Activated CD4-positive, alpha-beta T cell treated with anti-CD3 and anti-CD28 coated beads for 4 hours (primary cell): ENCODE measurements around the gene LUC7L3.
"Not testable (repeated sequence)": the region's sequence is repeated elsewhere in the genome, so short reads cannot be mapped to it uniquely, and the experiment has no call there.

Experiments used
- DNase-seq, 2 donors: peaks; one replicate each; pipeline ENCODE4 v3.0.0-alpha.2; 2020

The LUC7L3 gene, protein sequence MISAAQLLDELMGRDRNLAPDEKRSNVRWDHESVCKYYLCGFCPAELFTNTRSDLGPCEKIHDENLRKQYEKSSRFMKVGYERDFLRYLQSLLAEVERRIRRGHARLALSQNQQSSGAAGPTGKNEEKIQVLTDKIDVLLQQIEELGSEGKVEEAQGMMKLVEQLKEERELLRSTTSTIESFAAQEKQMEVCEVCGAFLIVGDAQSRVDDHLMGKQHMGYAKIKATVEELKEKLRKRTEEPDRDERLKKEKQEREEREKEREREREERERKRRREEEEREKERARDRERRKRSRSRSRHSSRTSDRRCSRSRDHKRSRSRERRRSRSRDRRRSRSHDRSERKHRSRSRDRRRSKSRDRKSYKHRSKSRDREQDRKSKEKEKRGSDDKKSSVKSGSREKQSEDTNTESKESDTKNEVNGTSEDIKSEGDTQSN

DNA sequence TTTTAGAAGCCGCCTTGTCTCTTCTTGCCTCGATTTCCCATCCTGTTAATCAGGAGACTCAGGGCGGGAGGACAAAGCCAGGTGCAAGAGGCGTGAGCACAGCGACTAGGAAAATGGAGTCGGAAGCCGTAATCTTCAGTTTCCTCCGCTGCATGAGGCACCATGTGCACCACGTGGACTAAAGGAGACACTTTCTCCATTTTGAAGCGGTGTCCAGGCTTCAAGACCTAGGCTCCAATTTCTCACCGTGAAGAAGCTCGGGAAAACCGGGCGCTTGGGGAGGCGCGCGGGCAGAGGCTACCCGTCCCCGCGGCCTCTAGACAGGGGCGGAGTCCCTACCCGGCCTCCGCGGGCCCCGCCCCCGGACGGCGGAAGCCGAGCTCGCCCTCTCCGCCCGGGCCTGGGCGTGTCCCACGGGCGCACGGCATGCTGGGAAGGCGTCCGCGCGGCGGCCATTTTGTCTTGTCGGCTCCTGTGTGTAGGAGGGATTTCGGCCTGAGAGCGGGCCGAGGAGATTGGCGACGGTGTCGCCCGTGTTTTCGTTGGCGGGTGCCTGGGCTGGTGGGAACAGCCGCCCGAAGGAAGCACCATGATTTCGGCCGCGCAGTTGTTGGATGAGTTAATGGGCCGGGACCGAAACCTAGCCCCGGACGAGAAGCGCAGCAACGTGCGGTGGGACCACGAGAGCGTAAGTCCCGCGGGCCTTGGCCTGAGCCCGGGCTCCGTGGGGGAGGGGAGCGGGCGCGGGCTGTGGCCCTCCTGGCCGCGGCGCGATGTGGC, at the start of gene LUC7L3:
Gene LUC7L3, plus strand, starts transcription at position 460 of the 780 bp plus-strand sequence. Its CDS starts 130 bp downstream, at position 590.
- peak; percentile 89 to 90 for DNase-seq

DNA sequence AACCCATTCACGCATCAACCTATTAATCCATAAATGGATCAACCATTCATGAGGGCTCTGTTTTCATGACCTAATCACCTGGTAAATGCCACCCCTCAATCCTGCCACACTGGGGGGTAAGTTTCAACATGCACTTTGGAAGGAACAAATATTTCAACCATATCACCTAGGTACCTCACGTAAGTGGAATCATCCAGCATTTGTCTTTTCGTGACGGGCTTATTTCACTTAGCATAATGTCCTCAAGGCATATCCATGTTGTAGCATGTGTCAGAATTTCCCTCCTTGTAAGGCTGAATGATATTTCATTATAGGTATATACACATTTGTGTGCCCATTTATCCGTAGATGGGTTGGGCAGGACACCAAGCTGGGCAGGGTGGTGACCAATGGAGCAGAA, 47.3 kb upstream of the LUC7L3 start:
- DNase-seq: no peak

DNA sequence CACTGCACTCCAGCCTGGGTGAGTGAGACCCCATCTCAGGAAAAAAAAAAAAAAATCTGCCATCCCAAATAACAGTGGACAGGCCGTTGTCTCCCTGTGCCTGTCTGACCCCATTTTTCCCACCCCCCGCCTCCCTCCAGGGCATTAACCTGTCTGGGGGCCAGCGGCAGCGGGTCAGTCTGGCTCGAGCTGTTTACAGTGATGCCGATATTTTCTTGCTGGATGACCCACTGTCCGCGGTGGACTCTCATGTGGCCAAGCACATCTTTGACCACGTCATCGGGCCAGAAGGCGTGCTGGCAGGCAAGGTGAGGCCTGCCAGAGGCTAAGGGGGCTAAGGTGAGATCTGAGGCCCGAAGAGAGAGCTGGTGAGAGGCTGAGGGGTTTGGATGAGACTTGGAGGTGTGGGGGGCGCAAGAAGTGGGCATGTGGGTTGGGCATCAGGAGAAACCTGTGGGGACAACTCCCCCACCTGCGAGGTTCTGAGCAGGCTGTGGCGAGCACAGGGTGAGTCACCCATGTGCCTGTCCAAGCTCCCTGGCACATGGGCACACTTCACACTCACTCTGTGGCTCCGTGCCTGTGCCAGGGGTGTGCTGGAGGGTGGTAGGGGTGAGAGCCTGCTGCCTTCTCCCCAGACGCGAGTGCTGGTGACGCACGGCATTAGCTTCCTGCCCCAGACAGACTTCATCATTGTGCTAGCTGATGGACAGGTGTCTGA, 46.4 kb upstream of the LUC7L3 start:
- DNase-seq: no peak

DNA sequence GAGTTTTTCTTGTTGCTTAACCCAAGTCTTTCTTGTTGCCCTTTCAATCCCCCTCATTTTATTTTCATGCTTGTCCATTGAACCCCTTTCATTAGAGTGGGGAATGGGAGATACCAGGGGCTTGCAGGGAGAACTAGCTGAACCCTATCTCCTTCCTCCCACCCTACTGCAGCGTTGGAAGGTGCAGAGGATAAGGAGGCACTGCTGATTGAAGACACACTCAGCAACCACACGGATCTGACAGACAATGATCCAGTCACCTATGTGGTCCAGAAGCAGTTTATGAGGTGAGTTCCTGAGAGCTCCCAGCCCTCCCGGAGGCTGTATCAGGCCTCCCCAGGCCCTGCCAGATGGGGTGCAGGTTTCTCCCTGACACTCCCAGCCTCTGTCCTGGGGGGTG, 44.2 kb upstream of the LUC7L3 start:
- no peak for DNase-seq

DNA sequence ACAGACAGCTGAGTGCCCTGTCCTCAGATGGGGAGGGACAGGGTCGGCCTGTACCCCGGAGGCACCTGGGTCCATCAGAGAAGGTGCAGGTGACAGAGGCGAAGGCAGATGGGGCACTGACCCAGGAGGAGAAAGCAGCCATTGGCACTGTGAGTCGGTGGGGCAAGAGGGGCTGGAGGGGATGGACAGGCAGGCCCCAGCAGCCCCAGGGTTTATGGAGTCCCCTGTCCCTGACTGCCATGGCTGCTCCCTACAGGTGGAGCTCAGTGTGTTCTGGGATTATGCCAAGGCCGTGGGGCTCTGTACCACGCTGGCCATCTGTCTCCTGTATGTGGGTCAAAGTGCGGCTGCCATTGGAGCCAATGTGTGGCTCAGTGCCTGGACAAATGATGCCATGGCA, 43.8 kb upstream of the LUC7L3 start:
- DNase-seq: no peak

DNA sequence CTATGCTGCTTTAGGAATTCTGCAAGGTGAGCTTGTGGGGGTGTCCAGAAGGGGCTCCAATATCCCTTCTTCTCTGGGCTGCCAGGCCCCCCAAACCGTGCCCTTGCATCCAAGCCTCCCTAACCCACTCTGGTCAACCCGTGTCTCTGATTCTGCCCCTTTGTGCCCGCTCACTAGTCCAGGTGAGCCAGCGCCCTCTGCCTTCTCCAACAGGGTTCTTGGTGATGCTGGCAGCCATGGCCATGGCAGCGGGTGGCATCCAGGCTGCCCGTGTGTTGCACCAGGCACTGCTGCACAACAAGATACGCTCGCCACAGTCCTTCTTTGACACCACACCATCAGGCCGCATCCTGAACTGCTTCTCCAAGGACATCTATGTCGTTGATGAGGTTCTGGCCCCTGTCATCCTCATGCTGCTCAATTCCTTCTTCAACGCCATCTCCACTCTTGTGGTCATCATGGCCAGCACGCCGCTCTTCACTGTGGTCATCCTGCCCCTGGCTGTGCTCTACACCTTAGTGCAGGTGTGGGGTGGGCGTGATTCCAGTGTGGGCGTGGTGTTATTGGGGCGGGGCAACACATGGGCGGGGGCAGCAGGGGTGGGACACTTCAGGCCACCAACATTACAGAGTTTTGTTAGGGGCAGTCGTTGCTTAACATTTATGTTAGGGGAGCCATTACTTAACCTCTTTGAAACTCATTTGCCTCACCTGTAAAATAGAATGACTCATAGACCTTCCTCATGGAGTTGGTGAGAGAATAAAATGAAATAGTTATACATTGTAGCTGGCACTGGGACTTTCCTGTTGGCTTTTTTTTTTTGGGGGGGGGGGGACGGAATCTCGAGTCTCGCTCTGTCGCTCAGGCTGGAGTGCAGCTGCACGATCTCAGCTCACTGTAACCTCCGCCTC, 43.1 kb upstream of the LUC7L3 start:
- DNase-seq: no peak

DNA sequence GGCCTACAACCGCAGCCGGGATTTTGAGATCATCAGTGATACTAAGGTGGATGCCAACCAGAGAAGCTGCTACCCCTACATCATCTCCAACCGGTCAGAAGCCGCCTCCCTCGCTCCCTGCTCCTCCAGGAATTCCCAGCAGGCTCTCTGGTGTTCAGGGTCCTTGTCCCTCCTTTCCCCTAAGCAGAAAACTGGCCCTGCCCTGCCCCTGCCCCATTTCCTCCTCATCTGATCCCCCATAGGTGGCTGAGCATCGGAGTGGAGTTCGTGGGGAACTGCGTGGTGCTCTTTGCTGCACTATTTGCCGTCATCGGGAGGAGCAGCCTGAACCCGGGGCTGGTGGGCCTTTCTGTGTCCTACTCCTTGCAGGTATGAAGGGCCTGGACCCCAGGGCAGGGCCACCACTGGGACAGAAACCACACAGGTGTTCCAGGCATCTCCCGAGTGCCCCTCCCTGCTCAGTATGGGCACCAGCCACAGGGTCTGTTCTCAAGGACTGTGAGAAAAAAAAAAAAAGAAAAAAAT, 41.5 kb upstream of the LUC7L3 start:
- DNase-seq: no peak

DNA sequence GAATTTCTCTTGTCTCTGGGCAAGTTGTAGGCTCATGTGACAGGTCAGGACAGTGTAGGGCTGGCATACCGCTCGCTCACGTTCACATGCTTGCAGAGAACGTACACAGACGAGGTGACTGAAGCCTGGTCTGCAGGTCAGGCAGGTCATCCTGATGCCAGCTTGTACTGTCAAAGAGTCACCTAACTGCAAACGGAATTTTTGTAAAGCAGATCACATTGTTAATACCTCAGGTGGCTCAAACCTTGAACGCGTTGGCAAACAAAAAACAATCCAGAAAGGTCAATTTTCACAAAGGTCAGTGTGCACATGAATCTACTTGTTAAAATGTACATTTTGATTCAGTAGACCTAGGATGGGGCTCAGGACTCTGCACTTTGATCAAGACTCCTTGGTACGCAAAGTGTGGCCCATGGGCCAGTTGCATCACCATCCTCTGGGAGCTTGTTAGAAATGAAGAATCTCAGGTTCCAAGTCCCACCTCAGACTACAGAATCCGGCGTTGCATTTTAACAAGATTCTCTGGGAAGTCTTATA, 40.3 kb upstream of the LUC7L3 start:
- DNase-seq: no peak

DNA sequence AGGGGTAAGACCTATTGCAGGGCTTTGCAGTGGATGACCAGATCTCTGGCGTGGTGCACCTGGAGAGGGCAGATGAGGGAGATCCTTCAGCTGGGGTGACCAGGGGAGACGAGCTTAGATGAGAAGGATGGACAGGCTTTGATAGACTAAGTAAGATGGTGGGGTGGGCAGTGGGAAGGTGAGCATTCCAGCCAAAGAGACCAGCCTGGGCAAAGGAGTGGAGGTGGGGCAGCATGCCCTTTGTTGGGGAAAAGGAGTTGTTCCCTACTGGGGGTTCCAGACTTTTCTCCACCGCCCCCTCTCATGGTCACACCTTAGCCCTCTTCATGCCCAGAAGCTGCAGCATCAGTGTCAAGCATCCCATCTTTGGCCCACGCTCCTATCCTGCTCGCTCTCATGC, 39.3 kb upstream of the LUC7L3 start:
- DNase-seq: no peak

DNA sequence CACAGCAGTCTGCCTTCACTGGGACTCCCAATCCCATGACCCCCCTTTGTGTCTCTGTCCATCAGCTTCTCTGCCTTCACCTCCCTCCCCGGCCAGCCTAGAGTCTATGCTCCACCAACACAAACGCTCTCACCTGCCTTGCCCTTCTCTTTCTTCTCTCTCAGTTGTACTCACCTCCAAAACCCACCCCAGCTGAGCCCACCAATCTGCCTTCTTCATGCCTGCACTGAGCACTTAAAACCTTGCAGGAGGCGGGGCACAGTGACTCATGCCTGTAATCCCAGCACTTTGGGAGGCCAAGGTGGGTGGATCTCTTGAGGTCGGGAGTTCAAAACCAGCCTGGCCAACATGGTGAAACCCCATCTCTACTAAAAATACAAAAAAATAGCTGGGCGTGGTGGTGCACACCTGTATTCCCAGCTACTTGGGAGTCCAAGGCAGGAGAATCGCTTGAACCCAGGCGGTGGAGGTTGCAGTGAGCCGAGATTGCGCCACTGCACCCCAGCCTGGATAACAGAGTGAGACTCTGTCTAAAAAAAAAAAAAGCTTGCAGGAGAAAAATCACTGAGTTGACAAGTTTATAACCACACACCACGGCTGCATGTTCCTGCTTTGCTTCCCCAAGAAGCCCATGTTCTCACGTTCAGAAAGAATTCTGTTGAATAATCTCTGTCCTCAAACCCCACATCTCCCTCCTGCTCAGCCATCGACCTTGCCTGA, 38.7 kb upstream of the LUC7L3 start:
- not testable (repeated sequence) for DNase-seq

DNA sequence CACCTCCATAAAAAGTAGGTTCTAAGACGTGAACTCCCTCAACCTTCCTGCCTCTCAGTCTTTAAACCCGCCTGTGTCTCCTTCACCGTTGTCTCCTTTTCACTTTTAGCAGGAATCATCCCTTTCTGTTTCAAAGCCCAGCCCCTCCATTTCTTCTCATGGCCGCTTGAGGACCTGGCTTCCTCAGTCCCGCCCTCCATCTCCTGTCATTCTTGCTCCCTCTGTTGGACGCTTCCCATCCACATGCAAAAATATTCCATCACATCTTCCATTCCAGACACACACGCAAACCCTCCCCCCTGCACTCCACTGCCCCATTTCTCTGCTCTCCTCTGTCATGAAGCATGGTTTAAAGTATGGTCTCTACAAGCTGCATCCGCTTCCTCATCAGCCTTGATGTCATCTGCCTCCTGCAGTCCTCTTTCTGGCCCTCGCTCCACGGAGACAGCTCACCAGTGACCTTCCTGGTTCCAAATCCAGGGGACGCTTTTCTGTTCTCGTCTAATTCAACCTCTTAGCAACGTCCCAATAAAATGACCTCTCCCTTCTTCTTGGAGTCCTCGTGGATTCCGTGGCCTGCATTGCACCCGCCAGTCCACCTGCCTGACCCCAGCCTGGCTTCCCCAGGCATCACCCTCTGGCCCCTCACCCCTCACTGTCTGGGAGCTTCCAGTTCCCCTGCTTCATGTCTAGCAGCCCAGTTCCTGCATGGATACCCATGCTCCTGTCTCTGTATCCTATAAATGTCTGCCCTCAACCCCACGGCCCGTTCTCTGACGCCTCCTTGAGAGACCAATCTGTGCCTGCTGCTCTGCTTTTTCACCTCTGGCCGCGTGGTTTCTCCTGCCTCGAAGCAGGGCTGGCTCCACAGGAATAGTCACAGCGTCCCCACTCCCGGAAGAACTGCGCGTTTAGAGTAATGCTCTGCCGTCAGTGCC, 37.9 kb upstream of the LUC7L3 start:
- DNase-seq: no peak

DNA sequence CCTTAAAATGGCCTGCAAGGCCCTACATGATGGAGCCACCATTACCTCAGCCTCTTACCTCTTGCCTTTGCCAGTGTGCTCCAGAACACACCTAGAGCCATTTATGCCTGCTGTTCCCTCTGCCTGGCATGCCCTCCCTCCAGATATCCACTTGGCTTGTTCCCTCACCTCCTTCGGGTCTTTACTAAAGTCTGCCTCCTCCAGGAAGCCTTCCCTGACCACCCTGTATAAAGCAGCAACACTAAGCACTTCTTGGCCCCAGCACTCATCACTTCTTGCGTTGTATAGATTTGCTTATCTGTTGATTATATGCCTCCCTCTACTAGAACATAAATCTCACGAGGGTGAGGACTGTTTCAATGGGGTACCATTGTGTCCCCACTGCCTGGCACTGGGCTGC, 37.0 kb upstream of the LUC7L3 start:
- no peak for DNase-seq

DNA sequence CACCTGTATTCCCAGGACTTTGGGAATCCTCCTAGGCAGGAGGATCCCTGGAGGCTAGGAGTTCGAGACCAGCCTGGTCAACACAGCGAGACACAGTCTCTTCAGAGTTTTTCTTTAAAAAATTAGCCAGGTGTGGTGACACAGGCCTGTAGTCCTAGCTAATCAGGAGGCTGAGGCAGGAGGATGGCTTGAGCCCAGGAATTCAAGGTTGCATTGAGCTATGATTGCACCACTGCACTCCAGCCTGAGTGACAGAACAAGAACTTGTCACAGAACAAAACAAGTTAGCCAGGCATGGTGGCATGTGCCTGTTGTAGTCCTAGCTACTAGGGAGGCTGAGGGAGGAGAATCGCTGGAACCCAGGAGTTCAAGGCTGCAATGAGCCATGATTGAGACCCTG, 36.5 kb upstream of the LUC7L3 start:
- DNase-seq: no peak

DNA sequence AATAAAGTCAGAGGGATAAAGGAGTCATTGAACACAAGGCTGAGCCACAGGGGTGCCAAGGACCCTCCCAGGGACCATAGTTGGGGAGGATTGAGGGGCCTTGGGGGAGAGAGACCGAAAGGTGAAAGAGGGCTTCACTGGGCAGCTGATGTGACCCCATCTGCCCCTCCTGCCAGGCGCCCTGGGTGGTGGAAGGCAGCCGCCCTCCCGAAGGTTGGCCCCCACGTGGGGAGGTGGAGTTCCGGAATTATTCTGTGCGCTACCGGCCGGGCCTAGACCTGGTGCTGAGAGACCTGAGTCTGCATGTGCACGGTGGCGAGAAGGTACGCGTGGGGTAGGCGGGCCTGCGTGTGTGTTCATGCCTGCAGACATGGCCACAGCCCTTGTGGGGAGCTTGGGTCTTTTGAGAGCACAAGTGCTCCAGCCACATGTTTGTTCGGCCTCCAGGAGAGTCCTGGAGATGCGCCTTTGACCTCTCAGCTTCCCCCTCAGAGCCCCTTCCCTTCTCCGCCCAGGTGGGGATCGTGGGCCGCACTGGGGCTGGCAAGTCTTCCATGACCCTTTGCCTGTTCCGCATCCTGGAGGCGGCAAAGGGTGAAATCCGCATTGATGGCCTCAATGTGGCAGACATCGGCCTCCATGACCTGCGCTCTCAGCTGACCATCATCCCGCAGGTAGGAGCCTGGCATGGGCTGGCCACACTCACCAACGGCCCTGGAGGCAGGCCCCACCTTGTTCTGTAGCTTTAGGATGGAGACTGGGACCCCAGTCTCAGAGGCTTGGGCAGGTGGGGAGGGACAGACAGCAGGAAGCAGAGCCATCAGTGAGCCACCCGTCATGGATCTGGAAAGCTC, 35.7 kb upstream of the LUC7L3 start:
- no peak for DNase-seq

DNA sequence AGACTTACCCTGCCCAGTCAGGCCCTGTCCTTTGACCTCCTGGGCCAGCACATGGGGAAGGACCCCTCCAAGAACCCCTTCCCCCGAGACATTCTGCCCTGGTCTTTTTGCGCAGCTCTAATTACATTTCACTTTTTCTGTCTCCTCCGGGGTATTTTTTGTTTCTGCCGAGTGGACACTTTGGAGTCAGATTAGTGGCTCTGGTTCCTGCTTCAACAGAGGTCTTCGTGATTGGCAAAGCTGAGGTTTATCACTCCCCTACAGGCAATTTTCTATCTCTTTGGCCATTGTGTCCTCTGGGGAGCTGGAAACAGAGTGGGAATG, 35.2 kb upstream of the LUC7L3 start:
- no peak for DNase-seq

DNA sequence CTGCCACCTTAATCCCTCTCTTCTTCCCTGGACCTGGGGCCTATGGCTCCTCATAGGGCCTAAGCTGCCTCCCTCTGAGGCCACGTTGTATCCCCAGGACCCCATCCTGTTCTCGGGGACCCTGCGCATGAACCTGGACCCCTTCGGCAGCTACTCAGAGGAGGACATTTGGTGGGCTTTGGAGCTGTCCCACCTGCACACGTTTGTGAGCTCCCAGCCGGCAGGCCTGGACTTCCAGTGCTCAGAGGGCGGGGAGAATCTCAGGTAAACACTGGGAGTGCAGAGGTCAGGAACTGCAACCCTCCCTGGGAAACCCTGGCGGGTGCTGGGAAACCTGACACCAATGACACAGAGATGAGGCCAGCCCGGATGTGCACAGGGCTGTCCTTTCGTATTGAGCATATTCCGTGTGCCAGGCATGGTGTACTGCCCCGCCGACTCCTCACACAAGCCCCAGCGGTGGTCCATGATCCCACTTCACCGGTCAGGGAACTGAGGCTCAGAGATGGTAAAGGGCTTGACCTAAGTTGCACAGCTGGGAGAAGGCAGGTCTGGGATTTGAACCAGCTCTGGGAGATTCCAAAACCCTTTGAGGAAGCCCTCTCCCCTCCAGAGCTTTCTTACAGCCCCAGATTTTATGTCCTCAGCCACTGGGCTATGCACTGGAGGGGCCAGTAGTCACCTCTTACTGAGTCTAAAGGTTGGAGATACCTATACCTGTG, 34.6 kb upstream of the LUC7L3 start:
- no peak for DNase-seq

DNA sequence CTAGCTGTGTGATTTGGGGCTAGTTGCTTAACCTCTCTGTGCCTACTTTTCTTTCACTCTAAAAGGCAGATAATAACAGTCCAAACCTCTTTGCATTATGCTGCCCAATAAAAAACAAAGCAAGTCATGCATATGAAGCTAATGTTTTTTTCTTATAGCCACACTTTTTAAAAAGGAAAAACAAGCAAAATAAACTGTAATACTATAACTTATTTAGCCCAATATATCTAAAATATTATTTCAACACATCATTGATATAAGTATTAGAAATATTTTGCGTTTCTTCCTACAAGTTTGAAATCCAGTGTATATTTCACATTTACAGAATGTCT, 34.1 kb upstream of the LUC7L3 start:
- DNase-seq: no peak

DNA sequence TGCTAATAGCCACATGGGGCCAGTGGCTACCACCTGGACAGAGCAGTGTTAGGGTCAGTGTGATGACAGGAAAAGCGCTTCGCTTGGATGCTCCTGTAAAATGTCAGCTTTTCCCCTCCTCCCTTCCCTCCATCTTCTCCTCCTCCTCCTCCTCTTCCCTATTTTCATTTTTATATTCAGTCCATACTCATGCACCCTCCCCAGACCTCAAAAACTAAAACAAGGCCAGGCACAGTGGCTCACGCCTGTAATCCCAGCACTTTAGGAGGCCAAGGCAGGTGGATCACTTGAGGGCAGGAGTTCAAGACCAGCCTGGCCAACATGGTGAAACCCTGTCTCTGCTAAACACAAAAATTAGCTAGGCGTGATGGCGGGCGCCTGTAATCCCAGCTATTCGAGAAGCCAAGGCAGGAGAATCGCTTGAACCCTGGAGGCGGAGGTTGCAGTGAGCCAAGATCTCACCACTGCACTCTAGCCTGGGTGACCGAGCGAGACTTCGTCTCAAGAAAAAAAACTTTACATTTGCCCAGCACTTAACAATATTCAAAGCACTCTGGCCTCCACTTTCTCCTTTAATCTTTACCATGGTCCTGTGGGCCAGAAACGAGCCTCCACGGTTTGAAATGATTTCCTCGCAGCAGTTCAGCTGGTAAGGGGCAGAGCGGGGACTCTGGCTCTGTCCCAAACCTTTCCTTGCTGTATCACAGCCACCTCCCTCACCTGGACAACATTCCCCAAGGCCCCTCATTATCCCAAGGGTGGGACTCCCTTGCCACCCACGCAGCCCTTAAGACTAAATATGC, 33.5 kb upstream of the LUC7L3 start:
- DNase-seq: no peak
